PC-9 (cell line): Measurements from ENCODE around the gene L1CAM.

Source experiments
- EZH2 ChIP-seq: fragments of 200-600 bp; sonication (generic); IDR thresholded peaks from 2 replicates; pipeline ENCODE4 v1.8.0; 2017; ENCODE audit warnings: antibody characterized with exemption, low read depth
- TF ChIP-seq, protein P1 (sequence below): fragments of 200-600 bp; sonication (generic); conservative IDR thresholded peaks from 2 replicates; pipeline ENCODE4 v1.6.1; 2017; ENCODE audit warnings: mixed run types, antibody characterized with exemption, mild to moderate bottlenecking, moderate library complexity

DNA sequence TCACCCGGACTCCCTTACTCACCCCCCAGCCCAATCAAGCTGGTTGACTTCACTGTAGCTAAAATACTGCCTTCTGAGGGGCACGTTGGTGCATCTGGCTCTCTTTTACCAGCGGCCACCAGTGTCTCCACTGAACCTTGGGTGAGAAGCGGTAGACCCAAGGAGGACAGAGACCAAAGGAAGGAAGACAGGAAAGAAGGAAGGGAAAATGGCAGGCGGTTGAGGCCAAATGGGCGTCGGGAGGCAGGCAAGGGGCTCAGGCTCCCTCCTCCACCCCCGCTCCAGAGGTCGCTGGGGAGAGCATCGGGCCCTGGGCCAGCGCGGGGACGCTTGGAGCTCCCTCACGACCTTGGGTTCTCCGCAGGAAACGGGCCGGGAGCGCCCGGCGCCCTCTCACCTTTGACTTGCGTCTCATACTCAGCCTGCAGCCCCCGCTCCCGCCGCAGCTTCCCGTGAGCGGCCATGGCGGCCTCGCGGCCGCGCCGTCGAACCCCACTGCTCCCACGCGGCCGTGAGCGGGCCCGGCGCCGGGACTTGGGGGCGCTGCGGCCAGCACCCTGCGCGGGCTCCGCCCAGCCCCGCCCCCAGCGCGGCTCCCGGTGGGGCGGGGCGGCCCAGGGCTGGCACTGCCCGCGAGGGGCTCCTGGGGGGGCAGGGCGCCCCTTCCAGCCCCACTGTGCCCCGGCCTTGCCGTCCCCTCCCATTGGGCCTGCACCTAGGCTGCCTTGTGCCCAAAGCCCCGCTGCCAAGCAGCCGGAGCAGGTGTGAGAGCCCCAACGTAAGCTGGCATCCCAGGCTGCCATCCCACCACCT, 40.0 kb upstream of the L1CAM start, which contains the start of gene ARHGAP4:
- TF ChIP-seq, protein P1, sequence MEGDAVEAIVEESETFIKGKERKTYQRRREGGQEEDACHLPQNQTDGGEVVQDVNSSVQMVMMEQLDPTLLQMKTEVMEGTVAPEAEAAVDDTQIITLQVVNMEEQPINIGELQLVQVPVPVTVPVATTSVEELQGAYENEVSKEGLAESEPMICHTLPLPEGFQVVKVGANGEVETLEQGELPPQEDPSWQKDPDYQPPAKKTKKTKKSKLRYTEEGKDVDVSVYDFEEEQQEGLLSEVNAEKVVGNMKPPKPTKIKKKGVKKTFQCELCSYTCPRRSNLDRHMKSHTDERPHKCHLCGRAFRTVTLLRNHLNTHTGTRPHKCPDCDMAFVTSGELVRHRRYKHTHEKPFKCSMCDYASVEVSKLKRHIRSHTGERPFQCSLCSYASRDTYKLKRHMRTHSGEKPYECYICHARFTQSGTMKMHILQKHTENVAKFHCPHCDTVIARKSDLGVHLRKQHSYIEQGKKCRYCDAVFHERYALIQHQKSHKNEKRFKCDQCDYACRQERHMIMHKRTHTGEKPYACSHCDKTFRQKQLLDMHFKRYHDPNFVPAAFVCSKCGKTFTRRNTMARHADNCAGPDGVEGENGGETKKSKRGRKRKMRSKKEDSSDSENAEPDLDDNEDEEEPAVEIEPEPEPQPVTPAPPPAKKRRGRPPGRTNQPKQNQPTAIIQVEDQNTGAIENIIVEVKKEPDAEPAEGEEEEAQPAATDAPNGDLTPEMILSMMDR, result no peak
- TF ChIP-seq EZH2, result no peak
